Measurements from ENCODE around the gene PGBD4.
A peak's percentile ranks its signal among the peaks of the same experiment; 100 is the strongest.
"Not testable (repeated sequence)": the region's sequence is repeated elsewhere in the genome, so short reads cannot be mapped to it uniquely, and the experiment has no call there.

Gene PGBD4

DNA sequence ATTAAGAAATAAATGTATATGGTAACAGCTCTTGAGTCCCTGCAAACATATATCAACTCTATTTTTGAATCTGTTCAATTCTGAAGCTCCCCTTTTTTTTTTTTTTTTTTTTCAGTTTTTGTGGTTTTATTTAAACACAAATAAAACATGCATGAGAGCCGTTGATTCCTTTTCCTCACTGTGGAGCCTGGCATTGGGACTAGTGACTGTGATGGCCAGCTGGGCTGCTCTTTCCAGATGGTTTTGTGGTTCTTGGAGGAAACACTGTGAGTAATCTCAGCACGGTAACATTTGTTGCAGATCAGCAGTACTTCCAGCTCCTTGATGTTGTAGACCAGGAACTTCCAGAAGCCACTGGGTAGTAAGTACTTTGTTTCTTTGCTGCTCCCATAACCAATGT lies 16.1 kb upstream of the PGBD4 start:
- FAIRE-seq = no peak
- DNase-seq (ENCODE audit: insufficient read length, low spot score) = no peak
- no peak for TF ChIP-seq POLR2A (IDR thresholded peaks at IDR 0.05; ENCODE audit: low read depth, low read length)

GRCh38 chr15:34099914-34100313 lies 2.0 kb upstream of the PGBD4 start:
- TF ChIP-seq POLR2A (IDR thresholded peaks at IDR 0.05; ENCODE audit: low read depth, low read length) = no peak
- FAIRE-seq = no peak
- no peak for DNase-seq (ENCODE audit: insufficient read length, low spot score)

DNA sequence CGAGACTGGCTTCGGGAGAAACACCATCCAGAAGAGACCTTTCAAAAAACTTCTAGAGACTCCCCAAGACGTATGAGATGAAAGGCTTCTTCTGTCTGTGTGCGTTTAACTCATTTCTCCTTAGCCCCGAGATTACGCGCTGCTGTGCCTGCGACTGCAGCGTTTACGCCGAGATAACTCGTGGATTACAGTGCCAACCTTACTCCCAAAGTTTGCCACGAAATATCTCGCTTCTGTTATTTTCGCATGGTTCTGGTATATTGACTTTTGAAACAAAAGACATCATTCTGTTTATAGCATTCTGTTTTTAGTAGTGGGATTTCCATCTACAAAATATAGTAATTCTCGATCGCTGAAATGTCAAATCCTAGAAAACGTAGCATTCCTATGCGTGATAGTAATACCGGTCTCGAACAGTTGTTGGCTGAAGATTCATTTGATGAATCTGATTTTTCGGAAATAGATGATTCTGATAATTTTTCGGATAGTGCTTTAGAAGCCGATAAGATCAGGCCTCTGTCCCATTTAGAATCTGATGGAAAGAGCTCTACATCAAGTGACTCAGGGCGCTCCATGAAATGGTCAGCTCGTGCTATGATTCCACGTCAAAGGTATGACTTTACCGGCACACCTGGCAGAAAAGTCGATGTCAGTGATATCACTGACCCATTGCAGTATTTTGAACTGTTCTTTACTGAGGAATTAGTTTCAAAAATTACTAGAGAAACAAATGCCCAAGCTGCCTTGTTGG lies 467 bp downstream of the PGBD4 start:
- no peak for TF ChIP-seq POLR2A (IDR thresholded peaks at IDR 0.05; ENCODE audit: low read depth, low read length)
- DNase-seq (ENCODE audit: insufficient read length, low spot score) (no peak), FAIRE-seq (no peak)

- DNase-seq (ENCODE audit: insufficient read length, low spot score) (no peak), FAIRE-seq (no peak)
- no peak for TF ChIP-seq POLR2A (IDR thresholded peaks at IDR 0.05; ENCODE audit: low read depth, low read length)
Measured at GRCh38 chr15:34106423-34106822, 4.5 kb downstream of the PGBD4 start.

GRCh38 chr15:34107315-34107714 lies 5.4 kb downstream of the PGBD4 start:
- TF ChIP-seq POLR2A (IDR thresholded peaks at IDR 0.05; ENCODE audit: low read depth, low read length) = no peak
- no peak for DNase-seq (ENCODE audit: insufficient read length, low spot score)
- FAIRE-seq = no peak

GRCh38 chr15:34109797-34110663 lies 8.1 kb downstream of the PGBD4 start:
- no peak for DNase-seq (ENCODE audit: insufficient read length, low spot score)
- peak; percentile 90 for FAIRE-seq
- TF ChIP-seq POLR2A (IDR thresholded peaks at IDR 0.05; ENCODE audit: low read depth, low read length) = no peak

DNA sequence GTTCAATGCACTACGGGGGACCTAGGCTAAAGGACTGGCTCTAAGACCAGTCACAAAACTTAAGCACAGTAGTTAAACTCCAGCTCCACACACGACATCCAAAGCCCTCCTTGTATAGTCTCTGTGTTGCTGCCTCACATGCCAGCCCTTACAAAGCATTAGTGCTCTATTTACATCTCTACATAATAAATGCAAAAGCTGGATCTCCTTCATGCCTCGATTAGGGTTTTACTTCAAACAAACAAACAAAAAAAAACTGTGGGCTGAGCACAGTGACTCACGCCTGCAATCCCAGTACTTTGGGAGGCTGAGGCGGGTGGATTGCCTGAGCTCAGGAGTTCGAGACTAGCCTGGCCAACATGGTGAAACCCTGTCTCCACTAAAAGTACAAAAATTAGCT lies 9.6 kb downstream of the PGBD4 start:
- no peak for TF ChIP-seq POLR2A (IDR thresholded peaks at IDR 0.05; ENCODE audit: low read depth, low read length)
- DNase-seq (ENCODE audit: insufficient read length, low spot score) = no peak
- peak; percentile 81 for FAIRE-seq

DNA sequence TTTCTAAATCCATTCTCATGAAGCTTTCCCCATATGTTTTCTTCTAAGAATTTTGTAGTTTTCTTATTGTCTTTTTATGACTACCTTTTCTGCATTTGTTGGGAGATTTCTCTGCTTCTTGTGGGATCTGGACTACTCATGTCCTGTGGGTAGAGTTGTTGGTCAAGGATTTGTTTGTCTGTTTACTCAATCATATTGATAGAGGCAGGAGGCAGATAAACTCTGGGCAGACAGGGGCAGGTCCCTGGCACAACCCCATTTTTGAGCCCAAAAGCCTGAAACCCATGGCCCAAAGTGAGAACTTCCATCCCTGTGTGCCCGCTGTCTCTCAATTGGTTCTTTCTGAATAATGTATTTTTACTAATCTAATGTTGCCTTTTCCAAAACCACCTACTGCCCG lies 12.3 kb downstream of the PGBD4 start:
- no peak for TF ChIP-seq POLR2A (IDR thresholded peaks at IDR 0.05; ENCODE audit: low read depth, low read length)
- FAIRE-seq (no peak), DNase-seq (ENCODE audit: insufficient read length, low spot score) (no peak)

- no peak for DNase-seq (ENCODE audit: insufficient read length, low spot score)
- FAIRE-seq = no peak
- TF ChIP-seq POLR2A (IDR thresholded peaks at IDR 0.05; ENCODE audit: low read depth, low read length) = no peak
Measured at GRCh38 chr15:34114739-34115138, 12.9 kb downstream of the PGBD4 start.

DNA sequence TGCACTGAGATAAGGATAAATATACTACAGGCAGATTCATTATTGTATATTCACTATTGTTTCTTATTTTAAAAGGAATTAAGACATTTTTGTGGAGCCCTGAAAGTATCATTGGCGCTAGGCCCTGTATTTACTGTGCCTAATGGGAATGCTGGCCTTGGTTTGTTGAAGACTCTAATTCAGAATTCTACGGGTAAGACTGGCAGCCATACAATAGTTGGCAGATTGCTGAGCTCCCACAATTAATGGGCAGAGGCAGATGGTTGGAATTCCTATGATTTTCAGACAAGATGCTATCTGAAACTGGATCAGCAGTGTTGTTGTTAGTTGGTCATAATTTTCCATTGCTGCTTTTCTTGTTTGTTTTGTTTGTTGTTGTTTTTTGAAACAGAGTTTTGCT lies 14.7 kb downstream of the PGBD4 start:
- no peak for DNase-seq (ENCODE audit: insufficient read length, low spot score)
- no peak for TF ChIP-seq POLR2A (IDR thresholded peaks at IDR 0.05; ENCODE audit: low read depth, low read length)
- no peak for FAIRE-seq

GRCh38 chr15:34119291-34119690 lies 17.4 kb downstream of the PGBD4 start:
- FAIRE-seq = peak; percentile 81

GRCh38 chr15:34120420-34120819 lies 18.5 kb downstream of the PGBD4 start:
- not testable (repeated sequence) for DNase-seq (ENCODE audit: insufficient read length, low spot score); FAIRE-seq

More at GRCh38 chr15:34119291-34119690, 17.4 kb downstream of the PGBD4 start:
- no peak for TF ChIP-seq POLR2A (IDR thresholded peaks at IDR 0.05; ENCODE audit: low read depth, low read length)
- no peak for DNase-seq (ENCODE audit: insufficient read length, low spot score)

- FAIRE-seq; DNase-seq (ENCODE audit: insufficient read length, low spot score): not testable (repeated sequence)
Measured at GRCh38 chr15:34121786-34122185, 19.9 kb downstream of the PGBD4 start.

DNA sequence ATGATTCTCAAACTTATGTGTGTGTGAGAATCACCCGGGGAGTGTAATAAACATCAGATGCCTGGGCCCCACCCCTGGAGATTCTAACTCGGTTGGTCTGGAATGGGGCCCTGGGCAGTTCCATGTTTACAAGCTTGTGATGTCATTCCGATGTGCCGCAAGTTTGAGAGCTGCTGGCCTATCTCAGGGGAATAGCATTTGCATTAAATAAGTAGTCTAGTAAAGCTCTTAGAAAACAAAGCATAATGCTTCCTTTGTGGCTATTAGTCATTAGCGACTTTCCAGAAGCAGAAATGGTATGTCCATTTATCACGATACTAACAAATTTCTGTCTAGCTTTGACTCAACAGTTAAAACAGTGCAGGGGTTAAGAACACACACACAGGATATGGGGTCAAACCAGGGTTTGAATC lies 20.9 kb downstream of the PGBD4 start:
- peak; percentile 47 for DNase-seq (ENCODE audit: insufficient read length, low spot score)
- peak; percentile 97 for FAIRE-seq
- no peak for TF ChIP-seq POLR2A (IDR thresholded peaks at IDR 0.05; ENCODE audit: low read depth, low read length)

DNA sequence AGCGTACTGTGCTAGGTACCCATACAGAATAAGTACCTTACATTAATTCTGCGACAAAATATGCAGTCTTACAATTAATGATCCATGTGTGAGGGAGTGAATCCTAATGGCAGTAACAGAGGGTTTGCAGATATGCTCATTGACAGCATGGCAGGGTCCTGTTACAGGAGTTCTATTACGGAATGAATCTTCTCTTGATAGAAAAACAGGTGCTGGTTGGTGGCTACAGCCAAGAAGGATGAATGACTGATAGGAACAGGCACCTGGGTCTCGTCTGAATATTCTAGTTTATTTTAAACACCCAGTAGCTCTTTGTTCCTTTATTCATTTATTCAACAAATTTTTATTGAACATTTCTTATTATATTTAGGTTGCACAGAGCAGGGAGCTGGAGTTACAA lies 22.8 kb downstream of the PGBD4 start:
- FAIRE-seq (no peak), DNase-seq (ENCODE audit: insufficient read length, low spot score) (no peak)
- TF ChIP-seq POLR2A (IDR thresholded peaks at IDR 0.05; ENCODE audit: low read depth, low read length) = no peak

Measured in H54 (cell line).